Tibial nerve (tissue), 4 donors: ENCODE measurements around the gene KRT6B. TPM values are rescaled to one million over a fixed set of nuclear protein-coding genes. Genes with fewer than 3 reads are reported as not detected.

Experiments used
- DNase-seq, 2 donors: peaks; one replicate each; pipeline ENCODE4 v3.0.0-alpha.2; 2019; ENCODE audit warnings: low spot score in 2 of 2
- H3K27ac ChIP-seq, 4 donors: fragments of 200-600 bp; sonication (generic) in 3 of 4; one replicate each; pipeline ENCODE4 v1.5.1; 2017 to 2019; ENCODE audit warnings: mild to moderate bottlenecking in 1 of 4
- H3K27me3 ChIP-seq, 2 donors: fragments of 200-600 bp; sonication (generic) in 1 of 2; one replicate each; pipeline versions ENCODE4 v1.5.1 to v1.6.0; 2017 to 2019
- H3K36me3 ChIP-seq, 3 donors: fragments of 200-600 bp; sonication (generic); one replicate each; pipeline ENCODE4 v1.5.1; 2018 to 2019
- H3K4me1 ChIP-seq, 4 donors: fragments of 200-600 bp; sonication (generic) in 3 of 4; one replicate each; pipeline ENCODE4 v1.5.1; 2017 to 2019
- H3K4me3 ChIP-seq, 4 donors: fragments of 200-600 bp; sonication (generic) in 3 of 4; one replicate each; pipeline ENCODE4 v1.5.1; 2017 to 2019; ENCODE audit warnings: mild to moderate bottlenecking in 1 of 4, moderate library complexity in 1 of 4
- H3K9me3 ChIP-seq, 4 donors: fragments of 200-600 bp; sonication (generic) in 3 of 4; one replicate each; pipeline ENCODE4 v1.5.1; 2017 to 2019
- CTCF ChIP-seq, 5 experiments: fragments of 200-600 bp in 3 of 5; fragments of 450-650 bp in 2 of 5; sonication (generic) in 3 of 5; IDR thresholded peaks; one replicate each; pipeline ENCODE4 v1.5.1; 2016 to 2019; ENCODE audit warnings: antibody characterized with exemption in 5 of 5, mild to moderate bottlenecking in 3 of 5, moderate library complexity in 2 of 5
- EP300 ChIP-seq, 2 donors: sonication (generic); formaldehyde crosslinking; IDR thresholded peaks; one replicate each; pipeline ENCODE4 v1.6.1; 2017; ENCODE audit warnings: antibody characterized with exemption in 2 of 2, mild to moderate bottlenecking in 1 of 2
- POLR2A ChIP-seq, 2 donors: fragments of 450-650 bp; IDR thresholded peaks; one replicate each; pipeline ENCODE4 v1.6.1; 2017; ENCODE audit warnings: antibody characterized with exemption in 2 of 2, mild to moderate bottlenecking in 2 of 2, moderate library complexity in 2 of 2
- WGBS, 2 donors: methylation state at CpG; one replicate each; pipeline ENCODE4 v1.1.5; 2018; 5-methylcytosine and 5-hydroxymethylcytosine counted together
- total RNA-seq, 4 donors: library from RNA; depleted of rRNA; stranded (reverse); fragments of >200 nt; gene quantifications; one replicate each; pipeline ENCODE4 v1.1.0, GENCODE V29; 2016

The KRT6B gene
- total RNA-seq, 4 donors from 2014 or later = not detected

GRCh38 chr12:52418576-52419110 is 33.3 kb downstream of the KRT6B start:
- 83 to 89% methylated on average over 3 to 4 of the region's 4 CpGs for WGBS, 2 donors
- no peak for TF ChIP-seq CTCF (IDR thresholded peaks at IDR 0.05)
- TF ChIP-seq EP300 (IDR thresholded peaks at IDR 0.05) = no peak
- TF ChIP-seq POLR2A (IDR thresholded peaks at IDR 0.05) = no peak

GRCh38 chr12:52417740-52418139 is 34.2 kb downstream of the KRT6B start:
- Histone ChIP-seq H3K36me3 (no peaks in the 10 kb centered on the region), H3K4me1 (peaks cover 0 to 26% (median 5%) of the 10 kb centered on the region in 4 donors), H3K27ac (peak overlapping the region in 2 of 4 donors; percentile 76 to 82), H3K27me3 (no peaks in the 10 kb centered on the region), H3K9me3 (no peaks in the 10 kb centered on the region), H3K4me3 (no peak overlapping the region)
- WGBS, 2 donors = 80 to 84% methylated on average over 2 of the region's 2 CpGs
- DNase-seq = no peak
- TF ChIP-seq CTCF (IDR thresholded peaks at IDR 0.05) (no peak), EP300 (IDR thresholded peaks at IDR 0.05) (no peak), POLR2A (IDR thresholded peaks at IDR 0.05) (no peak)

More at GRCh38 chr12:52418576-52419110, 33.3 kb downstream of the KRT6B start:
- H3K4me3 ChIP-seq = no peak overlapping the region
- no peaks in the 10 kb centered on the region for H3K36me3 ChIP-seq
- H3K9me3 ChIP-seq = no peaks in the 10 kb centered on the region
- no peaks in the 10 kb centered on the region for H3K27me3 ChIP-seq
- no peak for DNase-seq
- peaks cover 0 to 31% (median 5%) of the 10 kb centered on the region in 4 donors for H3K4me1 ChIP-seq
- H3K27ac ChIP-seq = no peak overlapping the region

- H3K27me3 ChIP-seq = no peaks in the 10 kb centered on the region
- WGBS, 2 donors = 42 to 61% methylated on average over 1 of the region's 1 CpG
Measured at GRCh38 chr12:52416795-52417194, 35.2 kb downstream of the KRT6B start.

GRCh38 chr12:52415870-52416750 is 35.8 kb downstream of the KRT6B start:
- H3K27me3 ChIP-seq = no peaks in the 10 kb centered on the region
- H3K4me1 ChIP-seq = peaks cover 0 to 34% (median 5%) of the 10 kb centered on the region in 4 donors
- H3K4me3 ChIP-seq = no peak overlapping the region
- no peaks in the 10 kb centered on the region for H3K9me3 ChIP-seq
- peak overlapping the region in 2 of 4 donors; percentile 76 to 82 for H3K27ac ChIP-seq
- 62% methylated on average over 10 of the region's 10 CpGs for WGBS, 2 donors
- TF ChIP-seq POLR2A (IDR thresholded peaks at IDR 0.05) = no peak
- TF ChIP-seq CTCF (IDR thresholded peaks at IDR 0.05) = no peak
- peak; percentile 34 to 84 for TF ChIP-seq EP300 (IDR thresholded peaks at IDR 0.05)
- peak; percentile 20 to 81 for DNase-seq
- no peaks in the 10 kb centered on the region for H3K36me3 ChIP-seq

More at GRCh38 chr12:52416795-52417194, 35.2 kb downstream of the KRT6B start:
- Histone ChIP-seq H3K36me3 (no peaks in the 10 kb centered on the region), H3K9me3 (no peaks in the 10 kb centered on the region), H3K27ac (peak overlapping the region in 2 of 4 donors; percentile 76 to 82), H3K4me3 (no peak overlapping the region), H3K4me1 (peaks cover 0 to 27% (median 5%) of the 10 kb centered on the region in 4 donors)
- peak in 1 of 2 donors; percentile 18 for DNase-seq
- TF ChIP-seq CTCF (IDR thresholded peaks at IDR 0.05) (no peak), EP300 (IDR thresholded peaks at IDR 0.05) (no peak), POLR2A (IDR thresholded peaks at IDR 0.05) (no peak)

GRCh38 chr12:52414936-52415335 is 37.0 kb downstream of the KRT6B start:
- no peak overlapping the region for H3K4me3 ChIP-seq
- no peaks in the 10 kb centered on the region for H3K27me3 ChIP-seq
- H3K27ac ChIP-seq = no peak overlapping the region
- H3K9me3 ChIP-seq = no peaks in the 10 kb centered on the region
- DNase-seq = no peak
- WGBS, 2 donors = 76 to 96% methylated on average over 4 to 5 of the region's 5 CpGs
- no peaks in the 10 kb centered on the region for H3K36me3 ChIP-seq
- TF ChIP-seq EP300 (IDR thresholded peaks at IDR 0.05) = no peak
- no peak for TF ChIP-seq POLR2A (IDR thresholded peaks at IDR 0.05)
- no peak for TF ChIP-seq CTCF (IDR thresholded peaks at IDR 0.05)
- H3K4me1 ChIP-seq = peaks cover 0 to 34% (median 5%) of the 10 kb centered on the region in 4 donors
